Bronchial smooth muscle cell (primary cell): ENCODE data around the gene ARL1. TPM values are rescaled to one million over a fixed set of nuclear protein-coding genes. Genes with fewer than 3 reads are reported as not detected.

Source experiments
- total RNA-seq: library from RNA; depleted of rRNA; stranded (reverse); fragments of >200 nt; gene quantifications from 2 replicates; pipeline ENCODE4 v1.2.1, GENCODE V29; 2014

ARL1 gene
- total RNA-seq, result 77.1 and 113 TPM in 2 replicates

DNA sequence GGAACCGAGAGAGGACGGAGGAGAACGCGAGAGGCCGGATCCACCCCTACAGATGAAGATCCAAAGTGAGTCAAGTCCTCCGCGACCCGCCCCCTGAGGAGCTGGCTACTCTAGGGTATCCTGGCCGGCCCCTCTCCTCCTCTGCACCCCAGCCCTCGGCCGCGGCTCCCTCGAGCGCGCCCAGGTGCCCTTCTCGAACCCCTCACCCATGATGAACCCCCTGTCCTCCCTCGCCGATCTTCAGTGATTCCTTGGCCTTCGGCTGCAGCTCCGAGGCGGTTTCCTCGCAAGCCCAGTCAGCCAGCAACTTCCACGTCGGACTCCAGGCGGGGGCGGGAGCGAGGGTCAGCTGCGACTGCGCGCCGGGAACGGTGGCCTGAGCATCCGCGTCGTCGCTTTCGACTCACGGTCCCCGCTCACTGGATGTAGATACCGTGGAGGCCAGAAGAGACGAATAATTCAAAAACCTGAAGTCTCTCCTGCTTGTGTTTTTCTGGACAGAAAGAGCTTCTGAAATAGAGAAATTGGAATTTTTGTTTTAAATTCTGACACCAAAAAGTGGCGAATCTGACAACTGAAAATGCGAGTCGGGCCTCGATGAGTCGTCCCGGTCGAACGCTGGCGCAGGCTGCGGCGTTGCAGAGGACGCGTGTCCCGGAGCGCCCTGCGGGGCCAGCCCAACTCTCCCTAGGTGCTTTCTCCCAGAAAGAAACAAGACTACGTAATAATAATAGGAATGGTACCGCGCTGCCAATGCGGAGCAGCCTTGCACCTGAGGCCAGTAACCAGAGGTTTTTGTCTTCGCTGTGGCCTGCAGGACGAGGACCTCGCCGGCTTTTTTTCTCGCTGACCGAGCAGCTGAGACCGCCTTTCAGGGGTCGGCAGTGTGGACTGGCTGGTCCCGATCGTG lies at the start of gene ARL1:
ARL1 (minus strand) TSS at position 337 of the 910 bp plus-strand sequence; CDS start at position 210, 127 bp downstream.

Other genes starting within 250 kb of the ARL1 start
- gene SLC5A8, start 197.5 kb downstream of the ARL1 start, total RNA-seq, result not detected in 2 replicates
- gene UTP20, start 127.7 kb downstream of the ARL1 start, total RNA-seq, result 5.7 and 9.3 TPM in 2 replicates
- not detected in 2 replicates for gene SPIC, start 67.6 kb upstream of the ARL1 start, total RNA-seq
- not detected in 2 replicates for gene MYBPC1, start 187.2 kb upstream of the ARL1 start, total RNA-seq